Liver (tissue), 3 donors: Measurements from ENCODE around the gene CDC37L1.

Experiments
- EGR1 ChIP-seq, 2 donors: IDR thresholded peaks; 2 replicates each; pipeline ENCODE4 v1.6.1; 2016 to 2018; ENCODE audit warnings: antibody characterized with exemption in 2 of 2, low read depth in 2 of 2
- RXRA ChIP-seq, 2 donors: IDR thresholded peaks; 2 replicates each; pipeline ENCODE4 v1.6.1; 2017 to 2018; ENCODE audit warnings: antibody characterized with exemption in 2 of 2, mild to moderate bottlenecking in 1 of 2
- YY1 ChIP-seq: IDR thresholded peaks from 2 replicates; pipeline ENCODE4 v1.6.1; 2016; ENCODE audit warnings: antibody characterized with exemption, mild to moderate bottlenecking
- TF ChIP-seq, protein P1 (sequence below): fragments of 150-350 bp; IDR thresholded peaks from 2 replicates; pipeline ENCODE4 v1.5.1; 2017; ENCODE audit warnings: improper control_type of control experiment, low read depth, low read length; ENCODE audit not compliant: missing input control
- donor health status: healthy.
- donor health status: healthy.

DNA sequence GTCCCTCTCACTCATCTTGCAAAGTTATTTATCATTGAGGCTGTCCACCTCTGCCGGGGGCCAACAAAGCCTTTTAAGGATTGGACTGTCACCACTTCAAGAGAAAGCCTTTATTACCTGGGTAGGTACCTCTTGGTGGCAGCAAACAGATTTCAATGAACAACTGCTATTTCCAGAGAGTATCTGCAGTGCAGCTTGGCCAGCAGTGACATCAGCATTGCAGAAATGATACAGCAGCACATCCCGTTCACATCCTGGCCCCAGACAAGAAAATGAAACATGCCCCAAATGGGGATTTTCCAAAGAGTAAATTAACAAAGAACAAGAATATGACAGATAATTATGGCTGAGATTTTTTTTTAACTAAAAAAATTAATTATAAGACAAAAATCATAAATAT is 10.8 kb upstream of the CDC37L1 start:
- TF ChIP-seq EGR1 (IDR thresholded peaks at IDR 0.05; ENCODE audit: low read depth in 2 of 2) (no peak), YY1 (no peak), RXRA (IDR thresholded peaks at IDR 0.05) (no peak)
- TF ChIP-seq, protein P1, sequence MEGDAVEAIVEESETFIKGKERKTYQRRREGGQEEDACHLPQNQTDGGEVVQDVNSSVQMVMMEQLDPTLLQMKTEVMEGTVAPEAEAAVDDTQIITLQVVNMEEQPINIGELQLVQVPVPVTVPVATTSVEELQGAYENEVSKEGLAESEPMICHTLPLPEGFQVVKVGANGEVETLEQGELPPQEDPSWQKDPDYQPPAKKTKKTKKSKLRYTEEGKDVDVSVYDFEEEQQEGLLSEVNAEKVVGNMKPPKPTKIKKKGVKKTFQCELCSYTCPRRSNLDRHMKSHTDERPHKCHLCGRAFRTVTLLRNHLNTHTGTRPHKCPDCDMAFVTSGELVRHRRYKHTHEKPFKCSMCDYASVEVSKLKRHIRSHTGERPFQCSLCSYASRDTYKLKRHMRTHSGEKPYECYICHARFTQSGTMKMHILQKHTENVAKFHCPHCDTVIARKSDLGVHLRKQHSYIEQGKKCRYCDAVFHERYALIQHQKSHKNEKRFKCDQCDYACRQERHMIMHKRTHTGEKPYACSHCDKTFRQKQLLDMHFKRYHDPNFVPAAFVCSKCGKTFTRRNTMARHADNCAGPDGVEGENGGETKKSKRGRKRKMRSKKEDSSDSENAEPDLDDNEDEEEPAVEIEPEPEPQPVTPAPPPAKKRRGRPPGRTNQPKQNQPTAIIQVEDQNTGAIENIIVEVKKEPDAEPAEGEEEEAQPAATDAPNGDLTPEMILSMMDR: no peak
